Measurements from ENCODE around the gene WASF3. TPM values are rescaled to one million over a fixed set of nuclear protein-coding genes. Genes with fewer than 3 reads are reported as not detected.

The WASF3 gene
- total RNA-seq, 1 donor from 2014 or later = 25.8 TPM

DNA sequence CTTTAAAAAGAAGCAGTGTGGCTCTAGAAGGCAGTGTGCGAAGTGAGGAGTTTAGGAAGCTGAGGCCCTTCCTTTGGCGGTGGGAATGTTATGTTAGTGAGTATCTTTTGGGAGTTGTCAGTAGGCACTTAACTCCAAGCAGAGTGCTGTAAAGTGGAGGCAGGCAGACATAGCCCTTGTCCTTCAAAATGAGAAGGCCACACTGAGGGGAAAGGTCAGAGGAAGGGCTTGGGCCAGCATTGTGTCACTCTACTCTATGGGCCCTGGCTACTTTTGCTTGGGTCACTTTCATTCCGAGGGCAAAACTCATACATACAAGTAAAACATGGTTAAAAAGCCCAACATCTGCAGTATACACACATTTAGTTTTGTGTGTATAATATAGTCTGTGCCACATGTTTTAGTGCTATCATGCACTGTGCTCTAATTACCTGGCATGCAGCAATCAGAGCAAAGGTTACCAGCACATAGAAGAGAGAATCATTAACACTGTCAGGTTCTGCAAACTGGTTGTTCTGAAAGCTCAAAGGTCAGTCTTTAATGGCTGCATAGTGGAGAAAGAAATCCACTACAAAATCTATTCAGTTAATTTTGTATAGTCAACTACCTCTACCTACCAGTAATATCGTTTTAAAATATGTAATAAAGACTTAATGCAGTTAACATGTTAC, 64.4 kb downstream of the WASF3 start:
- H3K4me3 Mint-ChIP-seq (ENCODE audit: unreplicated experiment) = no peak overlapping the region
- DNase-seq (ENCODE audit: low read depth) = no peak
- peaks cover 19% of the 10 kb centered on the region for H3K9me3 Mint-ChIP-seq (ENCODE audit: unreplicated experiment)

DNA sequence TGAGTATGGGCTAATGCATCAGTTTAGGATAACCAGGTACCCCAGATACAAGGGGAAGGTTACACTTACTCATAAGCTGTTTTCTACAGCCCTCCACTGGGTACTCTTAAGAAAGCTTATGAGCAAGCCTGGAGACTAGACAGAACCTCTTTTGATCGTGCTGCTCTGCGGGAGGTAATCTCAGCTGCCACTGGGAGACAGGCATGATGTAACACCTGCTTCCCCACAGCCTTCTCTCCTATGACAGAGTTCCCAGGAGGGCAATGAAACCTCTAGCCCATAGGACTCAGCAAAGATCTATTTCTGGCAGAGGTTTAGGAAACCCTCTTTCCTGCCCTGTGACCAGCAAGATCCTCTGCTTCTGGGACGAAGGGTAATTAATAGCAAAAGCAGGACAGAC, 65.6 kb downstream of the WASF3 start:
- DNase-seq (ENCODE audit: low read depth) = no peak
- Mint-ChIP-seq H3K27ac (ENCODE audit: unreplicated experiment) (no peak overlapping the region), H3K4me3 (ENCODE audit: unreplicated experiment) (no peak overlapping the region), H3K27me3 (ENCODE audit: low read depth, unreplicated experiment) (no peaks in the 10 kb centered on the region), H3K4me1 (ENCODE audit: low read depth, unreplicated experiment) (peaks cover 19% of the 10 kb centered on the region), H3K36me3 (ENCODE audit: low read depth, unreplicated experiment) (peaks cover 24% of the 10 kb centered on the region), H3K9me3 (ENCODE audit: unreplicated experiment) (peaks cover 19% of the 10 kb centered on the region)
- Histone ChIP-seq H3K4me3 (ENCODE audit: insufficient read depth, low read depth, low read length) (no peak overlapping the region), H3K36me3 (ENCODE audit: insufficient read depth, low read length) (no peaks in the 10 kb centered on the region), H3K4me1 (ENCODE audit: insufficient read depth, low read length) (peaks cover 11% of the 10 kb centered on the region), H3K79me2 (ENCODE audit: insufficient read depth, low read length) (no peaks in the 10 kb centered on the region), H3K9ac (ENCODE audit: low read length) (no peak overlapping the region), H3K27ac (ENCODE audit: low read depth, low read length) (no peak overlapping the region), H2AFZ (ENCODE audit: low read depth, low read length) (no peak overlapping the region), H3K27me3 (ENCODE audit: insufficient read depth, low read length) (peaks cover 6% of the 10 kb centered on the region), H4K20me1 (ENCODE audit: insufficient read depth, low read length) (peaks cover 33% of the 10 kb centered on the region), H3K9me3 (ENCODE audit: insufficient read depth, low read depth, low read length) (peaks cover 8% of the 10 kb centered on the region), H3K4me2 (ENCODE audit: low read length) (no peak overlapping the region)
- TF ChIP-seq, protein P1, sequence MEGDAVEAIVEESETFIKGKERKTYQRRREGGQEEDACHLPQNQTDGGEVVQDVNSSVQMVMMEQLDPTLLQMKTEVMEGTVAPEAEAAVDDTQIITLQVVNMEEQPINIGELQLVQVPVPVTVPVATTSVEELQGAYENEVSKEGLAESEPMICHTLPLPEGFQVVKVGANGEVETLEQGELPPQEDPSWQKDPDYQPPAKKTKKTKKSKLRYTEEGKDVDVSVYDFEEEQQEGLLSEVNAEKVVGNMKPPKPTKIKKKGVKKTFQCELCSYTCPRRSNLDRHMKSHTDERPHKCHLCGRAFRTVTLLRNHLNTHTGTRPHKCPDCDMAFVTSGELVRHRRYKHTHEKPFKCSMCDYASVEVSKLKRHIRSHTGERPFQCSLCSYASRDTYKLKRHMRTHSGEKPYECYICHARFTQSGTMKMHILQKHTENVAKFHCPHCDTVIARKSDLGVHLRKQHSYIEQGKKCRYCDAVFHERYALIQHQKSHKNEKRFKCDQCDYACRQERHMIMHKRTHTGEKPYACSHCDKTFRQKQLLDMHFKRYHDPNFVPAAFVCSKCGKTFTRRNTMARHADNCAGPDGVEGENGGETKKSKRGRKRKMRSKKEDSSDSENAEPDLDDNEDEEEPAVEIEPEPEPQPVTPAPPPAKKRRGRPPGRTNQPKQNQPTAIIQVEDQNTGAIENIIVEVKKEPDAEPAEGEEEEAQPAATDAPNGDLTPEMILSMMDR (IDR thresholded peaks at IDR 0.05; ENCODE audit: insufficient read depth, low read depth, low read length) = no peak
- no peak for TF ChIP-seq EZH2 (IDR thresholded peaks at IDR 0.05; ENCODE audit: insufficient read depth, low read length)
- no peak for FAIRE-seq

More for the DNA sequence above, 64.4 kb downstream of the WASF3 start:
- Histone ChIP-seq H4K20me1 (ENCODE audit: insufficient read depth, low read length) (peaks cover 33% of the 10 kb centered on the region), H3K9ac (ENCODE audit: low read length) (no peak overlapping the region), H3K36me3 (ENCODE audit: insufficient read depth, low read length) (no peaks in the 10 kb centered on the region), H3K27me3 (ENCODE audit: insufficient read depth, low read length) (peaks cover 6% of the 10 kb centered on the region), H3K79me2 (ENCODE audit: insufficient read depth, low read length) (no peaks in the 10 kb centered on the region), H2AFZ (ENCODE audit: low read depth, low read length) (no peak overlapping the region), H3K9me3 (ENCODE audit: insufficient read depth, low read depth, low read length) (peaks cover 8% of the 10 kb centered on the region), H3K27ac (ENCODE audit: low read depth, low read length) (no peak overlapping the region), H3K4me2 (ENCODE audit: low read length) (no peak overlapping the region), H3K4me1 (ENCODE audit: insufficient read depth, low read length) (peaks cover 11% of the 10 kb centered on the region), H3K4me3 (ENCODE audit: insufficient read depth, low read depth, low read length) (no peak overlapping the region)
- no peak overlapping the region for H3K27ac Mint-ChIP-seq (ENCODE audit: unreplicated experiment)
- H3K36me3 Mint-ChIP-seq (ENCODE audit: low read depth, unreplicated experiment) = peaks cover 26% of the 10 kb centered on the region
- no peaks in the 10 kb centered on the region for H3K27me3 Mint-ChIP-seq (ENCODE audit: low read depth, unreplicated experiment)
- H3K4me1 Mint-ChIP-seq (ENCODE audit: low read depth, unreplicated experiment) = peaks cover 19% of the 10 kb centered on the region
- no peak for TF ChIP-seq EZH2 (IDR thresholded peaks at IDR 0.05; ENCODE audit: insufficient read depth, low read length)
- TF ChIP-seq, protein P1 (IDR thresholded peaks at IDR 0.05; ENCODE audit: insufficient read depth, low read depth, low read length) = no peak
- peak; percentile 60 for FAIRE-seq

DNA sequence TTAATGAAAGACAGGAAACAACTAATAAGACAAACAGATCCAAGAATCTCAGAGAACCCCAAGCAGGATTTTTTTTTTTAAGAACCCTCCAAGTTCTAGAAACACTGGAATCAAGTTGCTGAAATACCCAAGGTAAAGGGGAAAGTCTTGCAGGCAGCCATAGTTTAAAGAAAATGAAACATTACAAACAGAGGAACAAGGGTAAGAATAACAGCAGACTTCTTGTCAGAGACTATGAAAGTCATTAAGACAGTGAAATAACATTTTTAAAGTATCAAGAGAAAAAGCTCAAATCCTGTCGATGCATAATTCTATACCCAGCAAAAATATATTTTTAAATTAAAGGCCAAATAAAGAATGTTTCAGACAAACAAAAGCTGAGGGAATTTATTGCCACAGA, 67.1 kb downstream of the WASF3 start:
- Histone ChIP-seq H3K4me1 (ENCODE audit: insufficient read depth, low read length) (peaks cover 3% of the 10 kb centered on the region), H3K9me3 (ENCODE audit: insufficient read depth, low read depth, low read length) (peaks cover 8% of the 10 kb centered on the region), H3K9ac (ENCODE audit: low read length) (no peak overlapping the region), H4K20me1 (ENCODE audit: insufficient read depth, low read length) (peaks cover 47% of the 10 kb centered on the region), H3K36me3 (ENCODE audit: insufficient read depth, low read length) (no peaks in the 10 kb centered on the region), H3K4me2 (ENCODE audit: low read length) (no peak overlapping the region), H3K4me3 (ENCODE audit: insufficient read depth, low read depth, low read length) (no peak overlapping the region), H2AFZ (ENCODE audit: low read depth, low read length) (no peak overlapping the region), H3K27me3 (ENCODE audit: insufficient read depth, low read length) (peaks cover 6% of the 10 kb centered on the region), H3K27ac (ENCODE audit: low read depth, low read length) (no peak overlapping the region), H3K79me2 (ENCODE audit: insufficient read depth, low read length) (no peaks in the 10 kb centered on the region)
- H3K4me3 Mint-ChIP-seq (ENCODE audit: unreplicated experiment) = no peak overlapping the region
- no peak for FAIRE-seq
- no peaks in the 10 kb centered on the region for H3K27me3 Mint-ChIP-seq (ENCODE audit: low read depth, unreplicated experiment)
- peaks cover 24% of the 10 kb centered on the region for H3K36me3 Mint-ChIP-seq (ENCODE audit: low read depth, unreplicated experiment)
- peaks cover 9% of the 10 kb centered on the region for H3K4me1 Mint-ChIP-seq (ENCODE audit: low read depth, unreplicated experiment)
- no peak for TF ChIP-seq EZH2 (IDR thresholded peaks at IDR 0.05; ENCODE audit: insufficient read depth, low read length)
- TF ChIP-seq, protein P1 (IDR thresholded peaks at IDR 0.05; ENCODE audit: insufficient read depth, low read depth, low read length) = no peak
- no peak overlapping the region for H3K27ac Mint-ChIP-seq (ENCODE audit: unreplicated experiment)
- H3K9me3 Mint-ChIP-seq (ENCODE audit: unreplicated experiment) = peaks cover 21% of the 10 kb centered on the region
- no peak for DNase-seq (ENCODE audit: low read depth)
